ENCODE results near the gene ARHGEF10L.

The ARHGEF10L gene

DNA sequence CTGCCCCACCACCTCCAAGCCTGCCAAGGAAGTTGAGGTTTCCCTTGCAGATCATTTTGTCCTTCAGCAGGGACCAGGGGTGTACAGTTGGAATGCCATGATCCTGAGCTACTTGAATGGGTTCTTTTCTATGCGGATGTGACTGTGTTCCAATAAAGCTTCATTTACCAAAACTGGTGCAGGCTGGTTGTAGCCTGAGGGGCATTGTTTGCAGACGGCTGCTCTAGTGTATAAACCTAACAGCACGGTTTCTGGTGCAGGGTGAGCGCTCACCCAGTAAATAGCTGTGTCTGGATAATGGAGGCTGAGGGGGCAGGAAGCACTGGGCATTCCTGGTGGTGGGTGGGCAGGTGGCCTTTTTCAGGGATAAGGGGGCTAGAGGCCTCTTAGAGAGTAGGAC, 142.9 kb downstream of the ARHGEF10L start:
- DNase-seq (ENCODE audit: low read depth) = no peak
- TF ChIP-seq, protein P1, sequence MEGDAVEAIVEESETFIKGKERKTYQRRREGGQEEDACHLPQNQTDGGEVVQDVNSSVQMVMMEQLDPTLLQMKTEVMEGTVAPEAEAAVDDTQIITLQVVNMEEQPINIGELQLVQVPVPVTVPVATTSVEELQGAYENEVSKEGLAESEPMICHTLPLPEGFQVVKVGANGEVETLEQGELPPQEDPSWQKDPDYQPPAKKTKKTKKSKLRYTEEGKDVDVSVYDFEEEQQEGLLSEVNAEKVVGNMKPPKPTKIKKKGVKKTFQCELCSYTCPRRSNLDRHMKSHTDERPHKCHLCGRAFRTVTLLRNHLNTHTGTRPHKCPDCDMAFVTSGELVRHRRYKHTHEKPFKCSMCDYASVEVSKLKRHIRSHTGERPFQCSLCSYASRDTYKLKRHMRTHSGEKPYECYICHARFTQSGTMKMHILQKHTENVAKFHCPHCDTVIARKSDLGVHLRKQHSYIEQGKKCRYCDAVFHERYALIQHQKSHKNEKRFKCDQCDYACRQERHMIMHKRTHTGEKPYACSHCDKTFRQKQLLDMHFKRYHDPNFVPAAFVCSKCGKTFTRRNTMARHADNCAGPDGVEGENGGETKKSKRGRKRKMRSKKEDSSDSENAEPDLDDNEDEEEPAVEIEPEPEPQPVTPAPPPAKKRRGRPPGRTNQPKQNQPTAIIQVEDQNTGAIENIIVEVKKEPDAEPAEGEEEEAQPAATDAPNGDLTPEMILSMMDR (conservative IDR thresholded peaks at IDR 0.05; ENCODE audit: low read depth, low read length) = no peak
- no peak overlapping the region for H3K4me3 ChIP-seq (ENCODE audit: low read depth, low read length)

DNA sequence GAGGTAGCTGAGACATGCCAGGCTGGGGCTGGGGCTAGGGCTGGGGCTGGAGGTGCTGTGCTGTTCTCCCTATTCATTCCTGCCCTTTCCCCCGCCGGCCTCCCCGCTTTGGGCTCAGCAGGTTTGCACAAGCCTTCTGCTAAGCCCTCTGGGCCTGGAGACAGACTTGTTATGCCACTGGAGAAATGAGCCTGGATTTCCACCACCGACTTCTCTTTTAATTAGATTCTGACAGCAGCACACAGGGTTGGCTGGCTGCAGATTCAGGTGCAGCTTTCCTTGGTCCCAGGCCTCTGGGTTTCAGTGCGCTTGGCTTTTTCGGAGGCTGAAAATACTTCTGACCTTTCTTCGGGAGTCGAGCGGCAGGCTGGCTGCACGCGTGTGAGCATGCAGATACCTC, 144.1 kb downstream of the ARHGEF10L start:
- TF ChIP-seq, protein P1 (conservative IDR thresholded peaks at IDR 0.05; ENCODE audit: low read depth, low read length) = no peak
- DNase-seq (ENCODE audit: low read depth) = no peak
- no peak overlapping the region for H3K4me3 ChIP-seq (ENCODE audit: low read depth, low read length)

DNA sequence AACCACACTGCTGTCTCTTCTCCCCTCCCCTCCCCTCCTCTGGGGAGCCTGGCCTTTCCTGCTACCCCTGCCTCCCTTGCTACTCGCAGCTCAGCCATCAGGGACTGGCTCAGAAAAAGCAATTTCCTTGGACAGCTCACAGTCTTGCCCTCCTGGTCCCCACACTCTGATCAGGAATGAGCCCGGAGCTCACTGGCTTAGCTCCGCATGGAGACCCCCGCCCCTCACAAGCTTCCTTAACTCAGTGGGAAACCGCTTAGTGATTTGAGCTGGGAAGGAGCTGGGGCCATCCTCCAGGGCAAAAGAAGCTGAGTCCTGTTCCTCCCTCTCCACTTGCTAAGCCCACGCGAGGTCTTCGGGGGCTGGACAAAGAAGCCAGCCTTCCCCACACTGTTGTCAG, 145.3 kb downstream of the ARHGEF10L start:
- TF ChIP-seq, protein P1 (conservative IDR thresholded peaks at IDR 0.05; ENCODE audit: low read depth, low read length) = no peak
- H3K4me3 ChIP-seq (ENCODE audit: low read depth, low read length) = no peak overlapping the region
- no peak for DNase-seq (ENCODE audit: low read depth)

DNA sequence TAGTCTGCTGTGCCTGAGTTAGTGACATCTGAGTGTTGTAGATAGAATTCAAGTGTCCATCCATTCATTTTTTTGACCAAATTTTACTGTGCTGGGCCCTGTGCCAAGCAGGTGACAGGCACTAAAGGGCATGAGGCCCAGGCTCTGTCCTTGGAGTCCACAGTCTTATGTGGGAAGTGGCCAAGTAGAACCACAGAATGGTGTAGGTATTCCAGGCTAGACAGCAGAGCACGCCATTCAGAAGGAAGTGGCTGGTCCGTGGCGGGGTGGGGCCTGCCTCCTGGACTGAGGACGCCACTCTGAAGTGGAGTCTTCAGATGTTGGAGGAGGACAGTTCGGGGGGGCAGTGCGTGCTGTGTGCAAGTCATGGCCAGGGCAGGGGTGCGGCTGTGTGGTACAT, 146.8 kb downstream of the ARHGEF10L start:
- no peak overlapping the region for H3K4me3 ChIP-seq (ENCODE audit: low read depth, low read length)
- DNase-seq (ENCODE audit: low read depth) = no peak
- TF ChIP-seq, protein P1 (conservative IDR thresholded peaks at IDR 0.05; ENCODE audit: low read depth, low read length) = no peak

DNA sequence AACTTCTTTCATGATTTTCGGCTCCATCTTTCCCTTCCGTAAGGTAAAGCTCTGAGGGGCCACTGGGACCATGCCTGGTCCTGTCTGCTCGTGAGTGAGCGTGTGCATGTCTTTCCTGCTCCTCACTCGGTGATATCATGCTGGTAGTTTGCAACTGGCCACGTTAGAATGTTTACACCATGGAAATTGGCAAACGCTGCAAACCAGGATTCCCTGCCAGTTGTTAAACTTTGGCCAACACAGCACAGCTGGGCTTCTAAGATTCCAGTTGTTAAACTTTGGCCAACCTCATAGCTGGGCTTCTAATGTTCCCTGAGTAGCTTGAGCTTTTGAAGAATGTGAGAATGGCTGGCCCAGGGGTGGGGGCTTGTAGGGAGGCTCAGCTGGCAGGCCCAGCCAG, 147.6 kb downstream of the ARHGEF10L start:
- H3K4me3 ChIP-seq (ENCODE audit: low read depth, low read length) = no peak overlapping the region
- no peak for DNase-seq (ENCODE audit: low read depth)
- TF ChIP-seq, protein P1 (conservative IDR thresholded peaks at IDR 0.05; ENCODE audit: low read depth, low read length) = no peak

DNA sequence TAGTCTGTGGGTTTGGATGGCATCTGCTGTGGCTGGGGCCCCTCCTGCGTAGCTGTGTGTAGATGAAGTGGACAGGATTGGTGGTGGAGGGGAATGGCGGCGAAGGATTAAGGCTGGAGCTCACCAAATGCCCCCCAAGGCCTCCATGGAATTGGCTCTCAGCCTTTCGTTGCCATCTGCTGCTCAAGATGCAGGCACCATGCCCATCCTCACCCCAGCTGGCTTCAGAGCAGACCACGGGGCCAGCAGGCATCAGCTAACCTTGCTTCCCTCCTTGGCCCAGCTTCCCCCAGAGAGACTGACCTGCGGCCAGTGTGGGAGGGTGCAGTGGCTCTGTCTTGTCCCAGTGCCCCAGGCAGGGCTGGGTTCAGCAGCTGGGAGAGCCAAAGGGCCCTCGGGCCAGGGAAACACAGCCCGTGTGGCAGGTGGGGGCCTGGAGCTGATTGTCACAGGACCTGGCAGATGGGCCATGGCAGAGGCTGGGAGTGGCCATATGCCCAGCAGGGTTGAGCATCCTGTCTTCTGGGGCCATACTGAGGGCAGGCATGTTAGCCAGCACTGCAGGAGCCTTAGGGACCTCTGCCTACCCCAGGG, 148.8 kb downstream of the ARHGEF10L start:
- no peak for DNase-seq (ENCODE audit: low read depth)
- no peak overlapping the region for H3K4me3 ChIP-seq (ENCODE audit: low read depth, low read length)
- TF ChIP-seq, protein P1 (conservative IDR thresholded peaks at IDR 0.05; ENCODE audit: low read depth, low read length) = no peak

DNA sequence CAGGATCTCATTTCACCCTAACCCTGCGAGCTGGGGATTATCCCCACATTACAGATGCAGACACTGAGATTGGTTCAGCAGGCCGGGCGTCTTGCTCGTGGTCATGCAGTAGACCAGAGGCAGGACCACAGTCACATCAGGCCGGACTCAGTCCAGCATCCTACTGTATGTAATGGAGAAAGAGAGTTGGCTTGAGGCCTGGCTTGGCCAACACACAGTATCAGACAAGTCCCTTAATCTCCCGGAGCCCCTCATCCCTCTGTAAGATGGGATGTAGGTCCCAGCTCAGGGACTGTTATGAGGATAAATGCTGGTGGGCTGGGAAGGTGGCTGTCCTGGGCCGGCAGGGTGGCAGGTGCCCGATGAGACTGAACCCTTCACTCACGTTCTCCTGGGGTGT, 149.5 kb downstream of the ARHGEF10L start:
- H3K4me3 ChIP-seq (ENCODE audit: low read depth, low read length) = no peak overlapping the region
- TF ChIP-seq, protein P1 (conservative IDR thresholded peaks at IDR 0.05; ENCODE audit: low read depth, low read length) = no peak
- no peak for DNase-seq (ENCODE audit: low read depth)

Data from choroid plexus epithelial cell (primary cell).